IMR-90 (cell line): ENCODE measurements around the gene IGIP. TPM values are rescaled to one million over a fixed set of nuclear protein-coding genes. Genes with fewer than 3 reads are reported as not detected.

Source experiments
- ATAC-seq: fragments of 200-7000 bp; cut with Tn5 transposase; 2 replicates; pipeline ENCODE4 v1.9.1; 2020; ENCODE audit warnings: low read depth, mild to moderate bottlenecking, moderate library complexity
- BruUV-seq: library from RNA; stranded (reverse); fragments of 400-500 nt; replicated peaks from 2 replicates; lab custom pipeline; 2021; lab: Mats Ljungman, UMichigan
- CTCF ChIA-PET: fragments of 300-600 bp; formaldehyde crosslinking; extraction: SDS; loops from one replicate; lab custom pipeline; 2021; ENCODE audit warnings: antibody characterized with exemption; lab: Yijun Ruan, JAX
- POLR2A ChIA-PET: fragments of 300-600 bp; sonication (Branson Sonifier 250); formaldehyde crosslinking; loops from one replicate; lab custom pipeline; 2022; ENCODE audit warnings: antibody characterized with exemption; ENCODE audit not compliant: unreplicated experiment; lab: Charles Lee
- DNase-seq: peaks from one replicate; pipeline ENCODE4 v3.0.0; 2013
- H2AFZ ChIP-seq: replicated peaks from 2 replicates; pipeline ENCODE3; 2013; ENCODE audit warnings: low read length, mild to moderate bottlenecking; ENCODE audit not compliant: poor library complexity
- H2AK5ac ChIP-seq: 2 replicates; pipeline ENCODE4 v1.6.1; 2013; ENCODE audit warnings: low read depth, low read length, inconsistent platforms
- H2AK9ac ChIP-seq: replicated peaks from 2 replicates; pipeline ENCODE3; 2013; ENCODE audit warnings: mild to moderate bottlenecking, low read depth, low read length, moderate library complexity; ENCODE audit not compliant: poor library complexity
- H2BK120ac ChIP-seq: 2 replicates; pipeline ENCODE4 v1.6.1; 2013; ENCODE audit warnings: low read depth, low read length, inconsistent platforms
- H2BK15ac ChIP-seq: 3 replicates; pipeline ENCODE4 v1.6.1; 2013; ENCODE audit warnings: low read depth, low read length, inconsistent platforms
- H2BK20ac ChIP-seq: 2 replicates; pipeline ENCODE4 v1.6.1; 2013; ENCODE audit warnings: low read depth, mild to moderate bottlenecking, inconsistent platforms, low read length, moderate library complexity
- H2BK5ac ChIP-seq: 2 replicates; pipeline ENCODE4 v1.6.1; 2013; ENCODE audit warnings: mild to moderate bottlenecking, low read depth, low read length, inconsistent platforms; ENCODE audit not compliant: poor library complexity, severe bottlenecking
- H3K14ac ChIP-seq: replicated peaks from 2 replicates; pipeline ENCODE4 v1.6.1; 2013; ENCODE audit warnings: low read depth, low read length, inconsistent platforms
- H3K18ac ChIP-seq: 2 replicates; pipeline ENCODE4 v1.6.1; 2013; ENCODE audit warnings: low read depth, low read length, control low read depth
- H3K23ac ChIP-seq: 2 replicates; pipeline ENCODE4 v1.6.1; 2013; ENCODE audit warnings: low read depth, low read length, inconsistent platforms
- H3K27ac ChIP-seq: 2 replicates; pipeline ENCODE4 v1.5.1; 2013; ENCODE audit warnings: mild to moderate bottlenecking, control low read depth, low read length; ENCODE audit not compliant: insufficient read depth
- H3K27me3 ChIP-seq: 2 replicates; pipeline ENCODE4 v1.6.1; 2013; ENCODE audit warnings: low read length; ENCODE audit not compliant: control insufficient read depth, insufficient read depth
- H3K36me3 ChIP-seq: 2 replicates; pipeline ENCODE4 v1.6.1; 2013; ENCODE audit warnings: low read length, mixed read lengths; ENCODE audit not compliant: control insufficient read depth, insufficient read depth
- H3K4ac ChIP-seq: 2 replicates; pipeline ENCODE4 v1.6.1; 2013; ENCODE audit warnings: low read depth, low read length, inconsistent platforms
- H3K4me1 ChIP-seq: 2 replicates; pipeline ENCODE4 v1.6.1; 2013; ENCODE audit warnings: low read length, mixed read lengths; ENCODE audit not compliant: control insufficient read depth, insufficient read depth
- H3K4me2 ChIP-seq: 2 replicates; pipeline ENCODE4 v1.6.1; 2013; ENCODE audit warnings: low read depth, mild to moderate bottlenecking, control low read depth, low read length, moderate library complexity
- H3K4me3 ChIP-seq: 2 replicates; pipeline ENCODE4 v1.5.1; 2013; ENCODE audit warnings: low read depth, mild to moderate bottlenecking, control low read depth, low read length, moderate library complexity; ENCODE audit not compliant: insufficient read depth
- H3K56ac ChIP-seq: 2 replicates; pipeline ENCODE4 v1.6.1; 2013; ENCODE audit warnings: low read length, inconsistent platforms; ENCODE audit not compliant: insufficient read depth; ENCODE audit errors: extremely low read depth
- H3K79me1 ChIP-seq, 2 experiments: 2 replicates each; pipeline ENCODE4 v1.6.1; 2013; ENCODE audit warnings: low read length in 2 of 2, inconsistent platforms in 1 of 2, low read depth in 1 of 2
- H3K9ac ChIP-seq: 2 replicates; pipeline ENCODE4 v1.6.1; 2013; ENCODE audit warnings: low read depth, low read length, control low read depth
- H3K9me1 ChIP-seq: 2 replicates; pipeline ENCODE4 v1.6.1; 2013; ENCODE audit warnings: low read length, inconsistent platforms; ENCODE audit not compliant: insufficient read depth
- H3K9me3 ChIP-seq: 2 replicates; pipeline ENCODE4 v1.6.1; 2013; ENCODE audit warnings: low read length; ENCODE audit not compliant: control insufficient read depth, insufficient read depth
- H4K20me1 ChIP-seq: 2 replicates; pipeline ENCODE4 v1.6.1; 2013; ENCODE audit warnings: low read length, inconsistent platforms; ENCODE audit not compliant: insufficient read depth
- H4K5ac ChIP-seq: 2 replicates; pipeline ENCODE4 v1.6.1; 2013; ENCODE audit warnings: mild to moderate bottlenecking, low read depth, low read length, control low read depth
- H4K8ac ChIP-seq, 2 experiments: 2 replicates each; pipeline ENCODE4 v1.6.1; 2013; ENCODE audit warnings: low read depth in 2 of 2, low read length in 2 of 2, control low read depth in 1 of 2, inconsistent platforms in 1 of 2
- H4K91ac ChIP-seq: 2 replicates; pipeline ENCODE4 v1.6.1; 2013; ENCODE audit warnings: low read depth, low read length, inconsistent platforms; ENCODE audit not compliant: insufficient read depth
- BHLHE40 ChIP-seq: fragments of 150-350 bp; IDR thresholded peaks from 2 replicates; pipeline ENCODE4 v1.6.1; 2016; ENCODE audit warnings: mild to moderate bottlenecking, low read depth, low read length
- CEBPB ChIP-seq: IDR thresholded peaks from 2 replicates; pipeline ENCODE4 v1.6.1; 2012; ENCODE audit warnings: low read depth, low read length, improper control_type of control experiment
- CHD1 ChIP-seq: IDR thresholded peaks from 2 replicates; pipeline ENCODE4 v1.6.1; 2012; ENCODE audit warnings: low read depth, low read length, improper control_type of control experiment
- MAFK ChIP-seq: IDR thresholded peaks from 2 replicates; pipeline ENCODE4 v1.6.1; 2012; ENCODE audit warnings: low read depth, low read length, improper control_type of control experiment
- POLR2A ChIP-seq: IDR thresholded peaks from 2 replicates; pipeline ENCODE4 v1.6.1; 2012; ENCODE audit warnings: mild to moderate bottlenecking, low read depth, low read length
- RAD21 ChIP-seq: IDR thresholded peaks from 2 replicates; pipeline ENCODE4 v1.6.1; 2012; ENCODE audit warnings: low read length, improper control_type of control experiment
- WGBS, 2 experiments: methylation state at CpG; one replicate each; pipeline versions ENCODE4 v1.1.5 to v1.1.7; 2013; ENCODE audit warnings: missing lambda C conversion rate in 2 of 2; ENCODE audit not compliant: insufficient read length in 1 of 2; ENCODE audit errors: extremely low coverage in 2 of 2; 5-methylcytosine and 5-hydroxymethylcytosine counted together
- dilution Hi-C: fragments of 300-500 bp; cut with HindIII; formaldehyde crosslinking; loops from one replicate; pipeline ENCODE4 v1.14.3; 2018; ENCODE audit warnings: low sequenced_read_pairs; ENCODE audit not compliant: unreplicated experiment
- in situ Hi-C: fragments of 300-500 bp; cut with MboI; formaldehyde crosslinking; loops from 3 replicates; pipeline ENCODE4 v1.14.3; 2019; ENCODE audit warnings: low sequenced_read_pairs, inconsistent platforms, mixed read lengths
- intact Hi-C: fragments of 100-400 bp; cut with micrococcal nuclease; formaldehyde crosslinking; loops from 2 replicates; pipeline ENCODE4 v1.10.0; 2022
- polyA plus RNA-seq, 3 experiments: library from polyadenylated mRNA; depleted of rRNA; stranded (reverse); fragments of >200 nt; gene quantifications; 2 replicates each; pipeline ENCODE4 v1.2.3, GENCODE V29; 2012; ENCODE audit warnings: low replicate concordance in 1 of 3
- total RNA-seq: library from RNA; depleted of rRNA; stranded (reverse); fragments of >200 nt; gene quantifications from 2 replicates; pipeline ENCODE4 v1.2.3, GENCODE V29; 2012
- TF ChIP-seq, protein P1 (sequence below): fragments of 150-350 bp; IDR thresholded peaks from 2 replicates; pipeline ENCODE4 v1.6.1; 2017; ENCODE audit warnings: mild to moderate bottlenecking, antibody characterized with exemption, low read length, low read depth

The IGIP gene
- total and polyA plus RNA-seq, 2 of the 4 experiments (the other 2 are of a cell fraction): 1.2 to 5.0 TPM

DNA sequence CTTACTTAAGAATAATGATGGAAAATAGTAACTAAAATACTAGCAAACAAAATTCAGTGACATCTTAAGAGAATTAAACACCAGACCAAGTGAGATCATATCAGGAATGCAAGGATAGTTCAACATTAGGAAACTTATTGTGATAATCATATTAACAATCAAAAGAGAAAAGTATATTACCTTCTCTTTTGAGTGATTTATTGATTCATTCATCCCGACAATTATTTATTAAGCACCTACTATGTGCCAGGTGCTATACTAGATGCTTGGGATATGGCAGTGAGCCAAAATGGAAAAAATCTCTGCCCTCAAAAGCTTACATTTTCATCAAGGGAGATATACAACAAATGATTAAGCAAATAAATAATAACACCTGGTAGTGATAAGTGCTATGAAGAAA, 35.5 kb upstream of the IGIP start:
- no peak overlapping the region for H4K91ac ChIP-seq
- H3K4ac ChIP-seq: no peak overlapping the region
- peaks cover 10% of the 10 kb centered on the region for H3K27me3 ChIP-seq
- no peak for TF ChIP-seq MAFK
- TF ChIP-seq CEBPB: no peak
- no peak for TF ChIP-seq POLR2A
- TF ChIP-seq, protein P1, sequence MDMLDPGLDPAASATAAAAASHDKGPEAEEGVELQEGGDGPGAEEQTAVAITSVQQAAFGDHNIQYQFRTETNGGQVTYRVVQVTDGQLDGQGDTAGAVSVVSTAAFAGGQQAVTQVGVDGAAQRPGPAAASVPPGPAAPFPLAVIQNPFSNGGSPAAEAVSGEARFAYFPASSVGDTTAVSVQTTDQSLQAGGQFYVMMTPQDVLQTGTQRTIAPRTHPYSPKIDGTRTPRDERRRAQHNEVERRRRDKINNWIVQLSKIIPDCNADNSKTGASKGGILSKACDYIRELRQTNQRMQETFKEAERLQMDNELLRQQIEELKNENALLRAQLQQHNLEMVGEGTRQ: no peak
- no peak for TF ChIP-seq BHLHE40
- no peak for TF ChIP-seq CHD1
- no peak for TF ChIP-seq RAD21
- DNase-seq (no peak), ATAC-seq (no peak)
- H2AFZ ChIP-seq: no peak overlapping the region
- no peak overlapping the region for H2BK5ac ChIP-seq
- H3K4me2 ChIP-seq: no peak overlapping the region
- no peak overlapping the region for H2AK5ac ChIP-seq
- H3K27ac ChIP-seq: no peak overlapping the region
- no peaks in the 10 kb centered on the region for H4K20me1 ChIP-seq
- H4K5ac ChIP-seq: no peak overlapping the region
- H3K14ac ChIP-seq: no peak overlapping the region
- no peak overlapping the region for H4K8ac ChIP-seq
- CTCF ChIA-PET: no interaction called here
- no TSS peak for BruUV-seq
- no peaks in the 10 kb centered on the region for H3K9me1 ChIP-seq
- H2BK15ac ChIP-seq: no peak overlapping the region
- POLR2A ChIA-PET: no interaction called here
- intact Hi-C loops (no loop called here), dilution Hi-C loops (no loop called here), in situ Hi-C loops (no loop called here)
- no peak overlapping the region for H3K23ac ChIP-seq
- no peak overlapping the region for H2BK20ac ChIP-seq
- no peak overlapping the region for H2BK120ac ChIP-seq
- no peaks in the 10 kb centered on the region for H3K79me1 ChIP-seq
- no peaks in the 10 kb centered on the region for H3K36me3 ChIP-seq
- H3K9ac ChIP-seq: no peak overlapping the region
- no peaks in the 10 kb centered on the region for H3K4me1 ChIP-seq
- WGBS, 2 experiments: no CpG with 5 or more reads among the region's 1 CpG
- no peak overlapping the region for H2AK9ac ChIP-seq
- H3K18ac ChIP-seq: no peak overlapping the region
- peaks cover 2% of the 10 kb centered on the region for H3K9me3 ChIP-seq
- no peak overlapping the region for H3K56ac ChIP-seq
- no peak overlapping the region for H3K4me3 ChIP-seq
